ENCODE results near the gene SEMA4D.

Gene SEMA4D

DNA sequence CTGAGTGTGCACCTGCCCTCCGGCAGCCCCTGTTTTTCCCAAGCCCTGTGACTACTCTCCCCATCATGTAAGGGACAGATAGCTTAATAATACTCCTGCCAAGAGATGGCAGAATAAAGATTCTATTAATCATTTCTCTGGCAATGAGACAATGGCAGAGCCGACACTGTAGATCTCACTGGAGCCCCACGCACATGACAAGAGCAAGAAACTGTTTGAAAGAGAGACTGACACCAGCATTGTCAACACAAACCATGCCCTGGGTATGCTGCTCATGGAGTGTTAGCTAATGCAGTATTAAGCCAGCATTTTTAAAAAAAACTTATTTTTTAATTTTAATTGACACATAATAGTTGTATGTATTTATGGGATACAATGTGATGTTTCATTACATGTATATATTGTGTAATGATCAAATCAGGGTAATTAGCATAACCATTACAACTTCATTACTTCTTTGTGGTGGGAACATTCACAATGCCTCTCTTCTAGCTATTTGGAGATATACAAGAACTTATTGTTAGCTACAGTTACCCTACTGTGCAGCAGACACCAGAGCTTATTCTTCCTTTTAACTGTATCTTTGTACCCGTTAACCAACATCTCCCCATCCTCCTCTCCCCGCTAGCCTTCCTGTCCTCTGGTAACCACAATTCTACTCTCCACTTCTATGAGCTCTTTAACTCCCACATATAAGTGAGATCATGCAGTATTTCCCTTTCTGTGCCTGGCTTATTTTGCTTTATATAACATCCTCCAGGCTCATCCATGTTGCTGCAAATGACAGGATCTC, 31.5 kb upstream of the SEMA4D start:
- no peak for DNase-seq (ENCODE audit: extremely low read depth in 1 of 2, low read depth in 1 of 2)

DNA sequence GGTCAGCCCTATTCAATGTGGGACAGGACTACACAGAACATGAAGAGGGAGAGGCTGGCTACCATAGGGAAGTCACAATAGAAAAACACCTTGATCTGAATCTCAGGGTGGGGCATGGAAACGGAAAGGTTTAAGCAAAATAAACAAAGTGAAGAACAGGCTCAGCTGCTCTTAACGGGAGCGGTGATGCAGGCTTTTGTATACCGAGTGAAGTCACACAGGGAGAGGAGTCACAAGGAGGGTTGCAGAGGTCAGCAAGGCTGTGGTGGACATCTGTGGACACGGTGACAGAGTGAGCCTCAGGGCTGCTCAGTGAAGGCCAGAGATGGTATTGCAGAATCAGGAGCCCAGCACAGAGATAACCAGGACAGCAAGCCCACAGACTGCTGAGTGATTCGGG, 30.6 kb upstream of the SEMA4D start:
- no peak for DNase-seq (ENCODE audit: extremely low read depth in 1 of 2, low read depth in 1 of 2)

DNA sequence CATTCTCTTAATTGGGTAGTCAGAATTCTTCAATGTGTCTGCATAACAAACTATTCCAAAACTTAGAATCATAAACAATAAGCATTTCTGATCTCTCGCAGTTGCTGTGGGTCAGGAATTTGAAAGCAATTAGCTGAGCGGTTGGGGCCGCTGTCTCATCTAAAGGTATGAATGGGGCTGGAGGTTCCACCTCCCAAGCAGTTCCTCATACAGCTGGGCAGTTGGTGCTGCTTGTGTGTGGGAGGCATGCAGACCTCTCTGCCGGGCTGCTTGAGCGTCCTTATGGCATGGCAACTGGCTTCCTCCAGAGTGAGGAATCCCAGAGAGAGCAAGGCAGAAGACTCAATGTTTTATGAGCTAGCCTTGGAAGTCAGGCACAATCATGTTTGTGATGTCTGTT, 30.2 kb upstream of the SEMA4D start:
- DNase-seq (ENCODE audit: extremely low read depth in 1 of 2, low read depth in 1 of 2), result no peak

DNA sequence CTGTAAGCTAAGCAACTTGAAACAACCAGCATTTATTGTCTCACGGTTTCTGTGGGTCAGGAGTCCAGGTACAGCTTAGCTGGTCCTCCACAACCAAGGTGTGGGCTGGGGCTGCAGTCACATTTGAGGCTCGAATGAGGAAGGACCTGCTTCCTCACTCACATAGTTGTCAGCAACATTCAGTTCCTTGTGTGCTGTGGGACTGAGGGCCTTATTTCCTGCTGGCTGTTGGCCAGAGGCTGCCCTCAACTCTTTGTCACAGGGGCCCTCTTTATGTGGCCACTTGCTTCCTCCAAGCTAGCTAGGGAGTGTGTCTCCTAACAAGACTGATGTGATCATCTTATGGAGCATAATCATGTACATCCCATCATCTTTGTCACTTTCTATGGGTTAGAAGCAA, 29.2 kb upstream of the SEMA4D start:
- DNase-seq (ENCODE audit: extremely low read depth in 1 of 2, low read depth in 1 of 2), result no peak

DNA sequence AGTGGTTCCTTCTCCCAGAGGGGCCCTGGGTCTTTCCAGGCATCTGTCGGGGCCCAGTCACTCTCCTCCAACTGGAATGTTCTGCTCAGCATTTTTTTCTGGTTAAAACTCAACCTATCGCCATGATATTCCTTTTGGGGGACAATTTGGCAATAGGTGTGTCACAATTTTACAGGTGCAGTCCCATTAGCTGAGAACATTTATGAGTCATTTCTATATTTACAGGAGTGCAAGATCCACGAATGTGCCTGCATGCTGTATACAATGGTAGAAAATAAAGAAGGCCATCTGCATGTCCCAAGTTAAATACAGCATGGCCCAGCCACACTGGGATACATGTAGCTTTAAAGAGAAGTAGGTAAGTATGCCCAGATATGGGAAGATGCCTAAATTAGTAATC, 28.8 kb upstream of the SEMA4D start:
- no peak for DNase-seq (ENCODE audit: extremely low read depth in 1 of 2, low read depth in 1 of 2)

DNA sequence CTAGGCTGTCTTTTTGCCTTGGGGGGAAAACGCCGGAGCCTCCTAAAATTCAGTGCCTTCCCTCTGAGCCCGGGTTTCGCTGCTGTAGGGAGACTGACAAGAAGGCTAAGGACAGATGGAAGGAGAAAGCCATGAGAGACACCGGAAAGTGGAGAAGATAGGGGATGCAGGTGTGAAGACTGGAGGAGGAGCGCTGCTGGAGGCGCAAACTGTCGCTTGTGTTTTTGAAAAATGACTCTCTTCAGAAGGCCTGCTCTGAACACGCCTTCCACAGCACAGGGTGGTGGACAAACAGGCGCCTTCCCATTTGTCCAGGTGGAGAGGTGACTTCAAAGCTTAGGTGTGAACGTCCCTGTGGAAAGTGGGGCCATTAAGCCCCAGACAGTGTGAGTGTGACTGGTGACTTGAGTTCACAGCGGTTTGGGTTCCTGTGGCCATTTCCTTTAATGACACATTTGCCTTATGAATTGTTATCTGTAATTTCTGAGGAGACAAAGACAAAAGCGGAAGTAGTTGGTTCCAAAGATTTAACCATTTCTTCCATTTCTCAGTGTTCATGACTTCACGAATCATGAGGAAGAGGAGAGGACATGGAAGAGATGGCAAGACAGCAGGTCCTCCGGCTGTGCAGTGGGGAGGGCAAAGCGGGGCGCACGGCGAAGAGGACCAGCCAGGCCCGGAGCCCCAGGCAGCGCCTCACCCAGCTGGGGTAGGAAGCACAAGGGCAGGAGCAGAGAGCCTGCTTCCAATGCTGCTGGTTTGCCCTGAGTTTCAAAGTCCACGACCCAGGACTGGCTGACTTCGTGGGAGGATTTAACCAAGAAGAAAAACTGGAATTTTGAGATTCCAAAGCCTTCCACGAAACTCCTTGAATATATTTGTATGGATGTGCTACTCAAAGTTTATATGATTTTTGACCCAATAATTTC, 27.8 kb upstream of the SEMA4D start:
- DNase-seq (ENCODE audit: extremely low read depth in 1 of 2, low read depth in 1 of 2), result no peak

DNA sequence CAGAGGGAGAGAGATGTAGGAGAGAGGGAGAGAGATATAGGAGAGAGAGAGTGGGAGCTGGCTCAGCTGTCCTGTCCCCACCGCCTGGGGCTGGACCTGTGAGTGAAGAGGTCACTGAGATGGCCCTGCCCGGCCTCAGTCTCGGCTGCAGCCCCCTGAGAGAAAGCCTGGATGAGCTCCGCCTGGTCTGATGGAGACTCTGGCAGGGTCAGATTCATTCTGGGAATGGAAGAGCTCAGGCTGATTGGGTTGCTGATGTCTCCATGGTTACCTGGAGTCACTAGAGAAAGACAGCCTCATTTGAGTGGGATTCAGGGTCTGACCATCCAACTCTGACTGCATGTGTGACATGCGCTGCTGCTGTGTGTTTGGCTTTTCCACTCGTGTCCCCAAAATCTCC, 27.1 kb upstream of the SEMA4D start:
- no peak for DNase-seq (ENCODE audit: extremely low read depth in 1 of 2, low read depth in 1 of 2)

DNA sequence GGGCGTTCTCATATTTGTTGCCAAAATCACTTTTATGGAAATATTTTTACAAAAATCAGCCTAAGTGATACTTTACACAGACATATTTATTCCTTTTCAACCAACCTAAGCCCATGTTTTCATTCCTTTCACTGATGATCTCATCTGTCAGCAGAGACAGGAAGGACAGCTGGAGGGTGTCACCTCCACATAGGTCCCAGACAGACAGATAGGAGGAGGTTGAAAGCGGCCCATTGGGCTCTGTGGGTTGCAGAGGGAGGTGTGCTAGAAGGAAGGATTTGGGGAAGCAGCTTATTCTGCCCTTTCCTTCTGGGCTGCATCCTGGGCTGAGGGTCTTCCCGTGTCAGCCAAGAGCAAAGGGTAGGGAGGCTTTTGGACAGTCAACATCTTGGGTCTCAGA, 26.0 kb upstream of the SEMA4D start:
- DNase-seq (ENCODE audit: extremely low read depth in 1 of 2, low read depth in 1 of 2), result peak in 1 of 2 donors; percentile 36

DNA sequence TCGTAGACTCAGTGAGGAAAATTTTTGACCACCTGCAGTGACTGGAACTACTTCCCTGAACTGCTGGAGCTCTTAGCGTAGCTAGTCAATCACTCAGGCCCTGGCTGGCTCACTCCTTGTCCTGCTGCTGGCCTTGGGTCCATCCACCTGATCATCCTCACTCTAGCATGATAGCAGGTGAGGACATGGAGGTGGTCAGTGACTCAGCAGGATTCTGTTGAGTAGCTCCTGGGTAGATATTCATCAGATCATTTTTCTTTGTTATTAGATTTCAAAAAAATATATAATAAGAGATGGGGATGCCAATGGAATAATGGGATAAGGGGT, 25.0 kb upstream of the SEMA4D start:
- no peak for DNase-seq (ENCODE audit: extremely low read depth in 1 of 2, low read depth in 1 of 2)

DNA sequence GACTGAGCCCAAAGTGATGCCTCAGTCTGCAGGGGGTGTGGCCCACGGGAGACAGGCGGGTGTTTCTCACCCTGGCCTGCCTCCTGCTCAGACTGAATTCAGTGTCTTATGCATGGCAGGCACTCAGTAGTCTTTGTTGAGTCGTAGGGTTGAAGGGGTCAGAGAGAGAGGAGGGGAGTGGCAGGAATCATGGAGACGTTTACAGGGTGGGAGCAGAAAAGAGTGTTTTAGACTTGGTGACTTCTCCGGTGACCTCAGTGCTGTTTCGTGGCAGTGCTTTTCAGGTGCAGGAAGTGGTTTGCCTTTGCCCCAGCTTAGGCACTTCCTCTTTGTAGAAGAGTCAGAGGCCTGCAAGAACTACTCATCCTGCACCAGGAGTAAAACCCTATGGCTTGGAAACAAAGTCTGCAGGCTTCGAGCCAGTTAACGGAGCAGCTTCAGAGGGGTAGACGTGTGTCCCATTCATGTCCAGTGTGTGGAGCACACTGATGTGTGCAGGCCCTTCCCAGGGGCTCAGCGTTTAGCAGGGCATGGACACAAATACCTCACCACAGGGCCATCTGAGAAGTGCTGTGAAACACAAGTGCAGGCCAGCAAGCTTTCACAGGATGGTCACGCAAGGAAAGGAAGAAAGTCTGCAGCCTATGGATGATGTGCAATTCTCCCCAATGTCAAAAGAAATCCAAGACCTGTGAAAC, 24.5 kb upstream of the SEMA4D start:
- DNase-seq (ENCODE audit: extremely low read depth in 1 of 2, low read depth in 1 of 2), result peak in 1 of 2 donors; percentile 74

DNA sequence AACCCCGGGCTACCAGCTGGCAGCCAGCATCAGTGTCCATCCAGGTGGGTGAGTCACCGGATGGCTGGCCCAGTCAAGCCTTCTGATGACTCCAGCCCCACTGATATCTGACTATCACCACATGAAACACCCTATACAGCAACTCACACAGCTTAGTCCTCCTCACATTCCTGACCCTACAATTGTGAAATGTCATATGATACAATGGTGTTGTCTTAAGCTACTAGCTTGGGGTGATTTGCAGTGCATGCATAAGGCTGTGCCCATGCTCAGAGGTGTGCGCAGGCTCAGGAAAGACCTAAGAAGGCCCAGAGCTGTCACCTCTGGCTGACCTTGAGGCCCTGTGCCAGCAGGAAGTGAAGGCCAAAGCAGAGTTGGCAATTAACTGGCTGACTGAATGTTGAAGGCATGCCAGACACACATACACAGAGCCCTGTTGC, 21.5 kb upstream of the SEMA4D start:
- no peak for DNase-seq (ENCODE audit: extremely low read depth in 1 of 2, low read depth in 1 of 2)

DNA sequence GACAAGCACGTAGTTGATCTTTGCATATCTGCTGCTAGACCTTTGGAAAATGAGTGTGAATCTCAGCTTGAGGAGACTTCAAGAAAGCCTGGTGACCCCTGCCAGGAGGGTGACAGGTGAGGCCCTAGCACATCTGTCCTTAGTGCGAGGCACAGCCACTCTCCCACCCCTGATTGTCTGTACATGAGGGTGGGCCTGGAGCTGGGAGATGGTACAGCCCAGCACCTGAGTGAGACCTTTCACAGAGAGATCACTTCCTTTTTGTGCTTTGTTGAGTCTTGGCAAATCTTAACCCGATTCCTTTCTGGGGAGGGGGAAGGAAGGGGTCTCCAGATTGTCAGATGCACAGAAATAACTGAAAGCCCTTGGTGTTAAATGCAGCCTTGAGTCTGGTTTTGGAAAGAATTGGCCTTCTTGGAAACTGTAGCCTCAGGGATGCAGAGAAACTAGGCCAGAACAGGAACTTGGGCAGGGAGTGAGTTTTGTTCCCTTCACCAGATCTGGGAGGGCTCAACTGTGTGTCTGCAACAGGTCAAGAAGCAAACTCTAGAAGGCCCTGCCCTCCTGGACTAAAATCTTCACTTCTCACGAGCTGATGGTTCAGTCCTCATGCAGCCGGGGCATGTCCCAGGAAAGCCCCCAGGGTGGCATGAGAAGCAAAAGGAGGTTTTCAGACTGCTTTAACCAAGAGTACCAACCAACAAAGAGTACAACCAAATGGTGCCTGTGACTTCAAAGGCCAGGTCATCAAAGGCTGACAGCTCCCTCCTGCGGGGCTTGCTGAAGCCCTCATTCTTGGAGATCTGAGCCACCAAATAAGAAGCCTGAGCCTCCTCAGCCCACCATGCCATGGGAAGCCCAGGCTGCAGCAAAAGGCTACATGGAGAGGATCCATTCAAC, 20.8 kb upstream of the SEMA4D start:
- no peak for DNase-seq (ENCODE audit: extremely low read depth in 1 of 2, low read depth in 1 of 2)

DNA sequence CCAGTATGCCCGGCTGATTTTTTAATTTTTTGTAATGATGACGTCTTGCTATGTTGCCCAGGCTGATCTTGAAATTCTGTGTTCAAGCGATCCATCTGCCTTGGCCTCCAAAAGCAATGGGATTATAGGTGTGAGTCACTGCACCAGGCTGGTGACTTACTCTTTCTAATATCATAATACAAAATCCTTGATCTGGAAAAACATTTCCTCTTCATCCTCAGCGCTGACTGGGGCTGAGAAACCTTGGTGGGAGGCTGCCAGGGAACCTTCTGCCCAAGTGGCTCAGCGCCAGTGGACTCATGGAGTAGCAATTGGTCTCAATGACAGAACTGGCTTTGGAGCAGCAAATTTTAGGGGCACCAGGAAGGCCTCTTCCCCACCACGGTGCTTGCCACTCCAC, 17.5 kb upstream of the SEMA4D start:
- DNase-seq (ENCODE audit: extremely low read depth in 1 of 2, low read depth in 1 of 2), result no peak

DNA sequence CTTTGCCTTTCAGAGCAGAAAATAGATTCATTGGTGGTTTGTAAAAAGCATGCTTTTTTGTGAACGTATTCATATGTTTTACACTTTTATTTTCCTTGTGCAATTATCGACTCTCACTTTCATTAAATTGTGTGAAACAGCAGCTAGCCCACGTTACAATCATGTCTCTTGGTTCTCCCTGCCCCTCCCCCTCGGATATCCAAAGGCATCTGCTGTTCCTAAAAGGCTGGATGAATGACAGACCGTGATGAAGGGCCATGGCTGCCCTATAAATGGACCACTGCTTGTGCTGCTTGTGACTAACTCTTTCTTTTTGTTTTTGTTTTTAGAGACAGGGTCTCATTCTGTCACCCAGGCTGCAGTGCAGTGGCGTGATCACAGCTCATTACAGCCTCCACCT, 17.0 kb upstream of the SEMA4D start:
- DNase-seq (ENCODE audit: extremely low read depth in 1 of 2, low read depth in 1 of 2), result no peak

DNA sequence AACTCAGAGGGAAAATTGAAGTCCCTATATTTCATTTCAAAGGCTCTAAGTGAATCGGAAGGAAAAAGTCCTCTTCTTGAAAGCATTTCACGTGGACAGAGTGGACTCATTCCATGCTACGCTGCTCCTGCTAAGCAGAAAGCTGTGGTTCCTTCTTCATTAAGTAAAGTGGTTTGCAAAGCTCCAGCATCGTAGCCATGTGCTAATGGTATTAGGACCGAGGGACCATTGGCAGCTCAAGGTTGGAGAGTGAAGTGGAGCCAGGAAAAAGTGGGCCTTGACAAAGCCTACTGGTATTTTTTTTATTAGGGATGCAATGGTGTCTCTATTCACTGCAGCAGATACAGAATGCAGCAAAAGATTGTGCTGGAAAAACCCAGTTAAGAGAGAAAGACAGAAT, 16.4 kb upstream of the SEMA4D start:
- no peak for DNase-seq (ENCODE audit: extremely low read depth in 1 of 2, low read depth in 1 of 2)

DNA sequence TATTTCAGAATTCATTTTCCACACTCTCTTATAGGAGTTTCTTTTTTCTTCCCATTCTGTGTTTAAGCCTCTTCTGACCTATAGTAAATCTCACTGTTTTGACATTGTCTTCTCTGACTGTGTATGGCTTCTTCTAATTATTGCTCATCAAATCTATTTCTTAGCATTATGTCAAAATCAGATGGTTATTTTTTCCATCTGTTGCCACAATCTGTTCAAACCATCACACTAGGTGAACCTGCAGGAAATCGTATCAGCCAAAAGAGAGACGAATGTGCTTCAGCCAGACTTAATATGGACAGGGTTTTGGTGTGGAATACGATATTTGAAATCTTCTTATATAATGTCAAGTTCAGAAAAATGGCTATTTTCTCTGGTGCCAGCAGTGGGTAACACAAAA, 15.9 kb upstream of the SEMA4D start:
- DNase-seq (ENCODE audit: extremely low read depth in 1 of 2, low read depth in 1 of 2), result no peak

DNA sequence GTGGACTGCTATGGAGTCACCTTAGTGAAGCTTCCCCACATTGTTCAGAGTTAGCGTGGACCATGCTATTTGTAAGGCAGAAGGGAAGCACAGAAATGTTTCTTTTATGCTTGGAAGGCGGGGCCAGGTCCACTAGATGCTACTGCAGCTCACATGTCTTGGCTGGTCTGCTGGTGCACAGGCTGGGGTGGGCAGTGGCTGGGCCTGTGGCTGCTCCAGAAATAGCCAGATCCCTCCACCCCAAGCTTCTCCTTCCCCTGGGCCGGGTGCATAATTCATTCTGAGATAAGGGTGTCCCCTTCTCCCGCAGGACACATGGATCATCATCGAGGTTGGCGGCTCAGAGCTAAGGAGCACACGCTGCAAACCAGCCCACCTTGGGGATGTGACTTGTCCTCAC, 14.5 kb upstream of the SEMA4D start:
- DNase-seq (ENCODE audit: extremely low read depth in 1 of 2, low read depth in 1 of 2), result no peak

DNA sequence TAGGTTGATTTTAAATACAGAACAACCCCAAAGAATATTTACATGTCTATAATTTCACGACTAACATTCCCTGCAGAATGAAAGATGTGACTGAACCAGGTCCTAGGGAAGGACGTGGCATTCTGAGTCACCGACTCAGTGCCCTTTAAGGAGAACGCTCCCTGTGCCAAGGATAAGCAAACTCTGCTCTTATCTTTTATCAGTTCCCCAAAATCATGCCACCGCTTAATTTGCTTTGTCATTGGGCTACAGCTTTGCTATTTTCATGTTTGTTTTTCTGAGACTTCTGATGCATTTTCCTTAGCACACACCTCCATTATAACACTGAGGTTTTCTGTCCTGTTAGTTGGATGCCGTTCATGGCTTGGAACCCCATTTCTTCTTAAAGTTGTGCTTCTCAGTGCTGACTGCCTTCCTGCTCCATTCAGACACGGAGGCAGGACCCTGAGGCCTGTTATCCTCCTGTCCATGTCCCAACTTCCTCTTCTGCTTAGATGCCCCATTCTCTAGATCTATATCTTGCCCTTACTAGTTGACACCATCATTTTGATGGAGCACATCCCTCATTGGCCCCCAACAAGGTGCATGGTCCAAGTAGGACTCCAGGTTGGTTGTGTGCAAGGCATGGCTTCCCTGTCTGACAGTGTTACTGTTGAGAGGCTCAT, 11.2 kb upstream of the SEMA4D start:
- DNase-seq (ENCODE audit: extremely low read depth in 1 of 2, low read depth in 1 of 2), result no peak

DNA sequence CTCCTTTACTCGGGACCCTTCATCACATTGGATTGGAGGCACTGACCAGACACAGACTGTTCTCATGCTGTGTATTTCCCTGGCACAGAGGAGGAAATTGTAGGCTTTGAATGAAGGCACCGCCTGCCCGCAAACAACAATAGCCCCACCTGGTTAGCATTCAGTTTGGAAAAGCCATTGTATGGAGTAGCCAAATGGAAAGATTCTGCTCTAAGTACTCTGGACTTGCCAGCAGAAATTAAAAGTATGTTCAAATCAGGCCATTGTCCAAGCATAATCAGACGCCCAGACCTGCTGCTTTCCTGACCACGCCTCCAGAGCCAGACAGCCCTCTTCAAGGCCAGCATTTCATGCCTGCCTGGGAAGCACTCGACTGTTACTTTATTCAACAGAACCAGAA, 8.0 kb upstream of the SEMA4D start:
- no peak for DNase-seq (ENCODE audit: extremely low read depth in 1 of 2, low read depth in 1 of 2)

DNA sequence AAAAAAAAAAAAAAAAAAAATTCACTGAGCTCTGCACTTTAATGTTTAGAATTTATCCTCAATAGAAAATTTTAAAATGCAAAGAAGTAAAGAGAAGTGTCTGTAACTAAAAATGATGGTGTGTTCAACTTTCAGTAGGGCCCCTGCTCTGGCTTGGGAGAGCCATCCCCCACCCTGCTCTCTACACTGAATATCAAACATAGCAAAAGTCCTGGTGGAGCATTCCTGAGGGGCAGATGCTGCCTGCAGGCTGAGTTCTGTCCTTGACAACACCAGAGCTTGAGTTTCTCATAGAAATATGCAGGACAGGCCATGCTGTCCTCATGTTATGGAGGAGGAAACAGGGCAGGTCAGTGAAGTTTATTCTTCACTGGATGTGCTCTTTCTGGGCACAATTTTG, 7.1 kb upstream of the SEMA4D start:
- no peak for DNase-seq (ENCODE audit: extremely low read depth in 1 of 2, low read depth in 1 of 2)

All from stimulated activated CD8-positive, alpha-beta memory T cell treated with anti-CD3 and anti-CD28 coated beads, Interleukin-7, amount 100 ng/mL, for 48 hours (primary cell).